Bronchial epithelial cell (primary cell): Measurements from ENCODE around the gene OR51F2. TPM values are rescaled to one million over a fixed set of nuclear protein-coding genes. Genes with fewer than 3 reads are reported as not detected.
A peak's percentile ranks its signal among the peaks of the same experiment; 100 is the strongest.
"Not testable (repeated sequence)": the region's sequence is repeated elsewhere in the genome, so short reads cannot be mapped to it uniquely, and the experiment has no call there.

Experiments
- DNase-seq: peaks from one replicate; pipeline ENCODE4 v3.0.0-alpha.2; 2010; ENCODE audit warnings: low read depth
- FAIRE-seq: peaks from 2 replicates; lab custom pipeline; 2011; peaks lifted over from hg19 to GRCh38; lab: Jason Lieb, UNC
- H3K27me3 ChIP-seq: 2 replicates; pipeline ENCODE4 v1.5.1; 2011; ENCODE audit warnings: low read length; ENCODE audit not compliant: control insufficient read depth, insufficient read depth
- H3K36me3 ChIP-seq: 2 replicates; pipeline ENCODE4 v1.5.1; 2011; ENCODE audit warnings: low read length; ENCODE audit not compliant: control insufficient read depth, insufficient read depth
- H3K4me3 ChIP-seq: 2 replicates; pipeline ENCODE4 v1.5.1; 2011; ENCODE audit warnings: mild to moderate bottlenecking, low read depth, low read length, control low read depth
- total RNA-seq: library from RNA; depleted of rRNA; stranded (reverse); fragments of >200 nt; gene quantifications from 2 replicates; pipeline ENCODE4 v1.2.1, GENCODE V29; 2014
- TF ChIP-seq, protein P1 (sequence below): IDR thresholded peaks from 2 replicates; pipeline ENCODE4 v1.5.1; 2011; ENCODE audit warnings: mild to moderate bottlenecking, moderate library complexity, low read length, control low read depth, inconsistent platforms; ENCODE audit not compliant: insufficient read depth, severe bottlenecking

The OR51F2 gene, protein sequence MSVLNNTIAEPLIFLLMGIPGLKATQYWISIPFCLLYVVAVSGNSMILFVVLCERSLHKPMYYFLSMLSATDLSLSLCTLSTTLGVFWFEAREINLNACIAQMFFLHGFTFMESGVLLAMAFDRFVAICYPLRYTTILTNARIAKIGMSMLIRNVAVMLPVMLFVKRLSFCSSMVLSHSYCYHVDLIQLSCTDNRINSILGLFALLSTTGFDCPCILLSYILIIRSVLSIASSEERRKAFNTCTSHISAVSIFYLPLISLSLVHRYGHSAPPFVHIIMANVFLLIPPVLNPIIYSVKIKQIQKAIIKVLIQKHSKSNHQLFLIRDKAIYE
- total RNA-seq = not detected in 2 replicates

DNA sequence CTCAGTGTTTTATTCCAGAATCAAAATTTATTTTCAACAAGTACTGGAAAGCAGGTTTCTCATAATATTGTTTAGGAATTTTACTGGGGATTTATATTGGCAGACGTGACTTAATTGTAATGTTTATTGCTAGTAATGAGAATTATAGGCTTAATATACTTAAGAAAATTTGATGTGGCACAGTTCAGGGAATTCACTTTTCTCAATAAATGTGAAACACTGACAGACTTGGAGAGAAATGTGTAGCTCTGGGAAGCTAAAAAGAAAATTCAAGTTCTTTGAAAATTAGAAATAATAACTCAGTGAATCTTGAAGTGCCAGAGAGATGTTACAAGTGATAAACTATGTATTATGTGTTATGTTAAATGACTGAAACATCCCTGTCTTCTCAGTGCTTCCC is at the start of gene OR51F2:
Gene OR51F2 (plus strand): TSS at position 301 of the 400 bp plus-strand sequence. CDS start 101 bp downstream, outside the sequence.
- H3K27me3 ChIP-seq = no peaks in the 10 kb centered on the region
- DNase-seq (no peak), FAIRE-seq (no peak)
- no peaks in the 10 kb centered on the region for H3K36me3 ChIP-seq
- no peak within 1 kb of the TSS for H3K4me3 ChIP-seq
- TF ChIP-seq, protein P1, sequence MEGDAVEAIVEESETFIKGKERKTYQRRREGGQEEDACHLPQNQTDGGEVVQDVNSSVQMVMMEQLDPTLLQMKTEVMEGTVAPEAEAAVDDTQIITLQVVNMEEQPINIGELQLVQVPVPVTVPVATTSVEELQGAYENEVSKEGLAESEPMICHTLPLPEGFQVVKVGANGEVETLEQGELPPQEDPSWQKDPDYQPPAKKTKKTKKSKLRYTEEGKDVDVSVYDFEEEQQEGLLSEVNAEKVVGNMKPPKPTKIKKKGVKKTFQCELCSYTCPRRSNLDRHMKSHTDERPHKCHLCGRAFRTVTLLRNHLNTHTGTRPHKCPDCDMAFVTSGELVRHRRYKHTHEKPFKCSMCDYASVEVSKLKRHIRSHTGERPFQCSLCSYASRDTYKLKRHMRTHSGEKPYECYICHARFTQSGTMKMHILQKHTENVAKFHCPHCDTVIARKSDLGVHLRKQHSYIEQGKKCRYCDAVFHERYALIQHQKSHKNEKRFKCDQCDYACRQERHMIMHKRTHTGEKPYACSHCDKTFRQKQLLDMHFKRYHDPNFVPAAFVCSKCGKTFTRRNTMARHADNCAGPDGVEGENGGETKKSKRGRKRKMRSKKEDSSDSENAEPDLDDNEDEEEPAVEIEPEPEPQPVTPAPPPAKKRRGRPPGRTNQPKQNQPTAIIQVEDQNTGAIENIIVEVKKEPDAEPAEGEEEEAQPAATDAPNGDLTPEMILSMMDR = no peak

DNA sequence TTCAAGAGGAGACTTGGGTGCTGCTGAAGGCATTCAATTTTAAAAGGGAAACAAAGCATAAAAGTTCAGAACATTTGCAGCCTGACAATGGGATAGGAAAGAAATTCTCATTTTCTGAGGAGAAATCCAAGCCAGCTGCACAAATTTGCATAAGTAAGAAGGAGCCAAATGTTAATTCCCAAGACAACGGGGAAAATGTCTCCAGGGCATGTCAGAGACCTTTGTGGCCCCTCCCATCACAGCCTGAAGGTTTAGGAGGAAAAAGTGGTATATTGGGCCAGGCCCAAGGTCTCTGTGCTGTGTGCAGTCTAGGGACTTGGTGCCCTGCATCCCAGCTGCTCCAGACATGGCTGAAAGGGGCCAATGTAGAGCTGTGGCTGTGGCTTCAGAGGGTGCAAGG is 38.7 kb upstream of the OR51F2 start:
- TF ChIP-seq, protein P1 = no peak
- no peak overlapping the region for H3K4me3 ChIP-seq
- FAIRE-seq = peak; percentile 58
- no peak for DNase-seq
- H3K36me3 ChIP-seq = no peaks in the 10 kb centered on the region
- H3K27me3 ChIP-seq = no peaks in the 10 kb centered on the region

DNA sequence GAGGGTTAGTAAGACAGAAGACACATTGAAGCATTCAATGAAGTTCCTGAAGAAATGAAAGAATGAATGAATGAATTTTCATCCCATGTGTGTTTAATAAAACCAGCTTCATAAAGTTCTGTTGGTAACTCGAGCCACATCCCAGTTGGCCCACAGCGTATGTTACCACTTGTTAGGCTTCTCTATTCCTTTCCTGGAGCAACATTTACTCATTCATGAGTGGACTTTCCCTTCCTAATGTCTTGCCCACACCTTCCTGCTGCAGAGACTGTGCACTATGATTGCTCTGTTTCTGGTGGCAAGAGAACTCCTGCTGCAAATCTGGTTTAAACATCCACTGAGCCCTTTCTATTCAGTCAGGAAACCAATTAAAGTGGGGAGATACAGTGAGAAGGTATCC is 23.9 kb upstream of the OR51F2 start:
- FAIRE-seq = no peak

DNA sequence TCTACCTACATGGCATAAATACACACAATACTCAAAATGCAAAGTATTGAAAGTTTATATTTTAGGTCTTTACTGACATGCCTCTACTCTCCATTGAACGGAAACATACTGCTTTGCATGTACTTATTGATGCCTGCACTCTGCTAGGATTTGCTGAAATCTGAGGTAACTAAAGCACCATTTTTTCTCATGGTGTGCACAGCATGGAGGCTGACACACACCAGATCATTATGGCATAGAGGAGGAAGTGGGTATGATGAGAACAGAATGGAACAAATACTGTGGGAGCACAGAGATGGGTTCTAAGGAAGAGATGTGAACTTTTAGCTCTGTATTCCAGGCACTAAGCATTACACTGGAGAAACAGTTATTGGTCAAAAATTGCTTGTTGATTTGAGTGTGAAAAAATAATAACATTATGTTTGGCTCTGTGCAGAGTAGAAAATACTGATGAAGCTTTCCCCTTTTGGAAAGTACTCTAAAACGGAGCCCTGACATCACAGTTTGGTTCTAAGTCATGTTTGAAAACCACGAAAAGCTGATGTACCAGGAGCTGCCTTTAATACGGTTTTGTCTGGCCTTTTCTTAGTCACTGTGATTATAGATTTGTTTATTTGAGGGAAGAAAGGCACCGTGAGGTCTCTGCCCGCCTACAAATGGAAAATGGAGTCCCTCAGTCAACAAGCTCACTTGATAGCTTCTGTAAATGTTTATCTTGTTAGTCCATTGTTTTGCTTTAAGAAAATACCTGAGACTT is 22.5 kb upstream of the OR51F2 start:
- TF ChIP-seq, protein P1 = no peak
- FAIRE-seq (no peak), DNase-seq (no peak)
- Histone ChIP-seq H3K27me3 (no peaks in the 10 kb centered on the region), H3K36me3 (no peaks in the 10 kb centered on the region), H3K4me3 (no peak overlapping the region)

More for the DNA sequence above, 23.9 kb upstream of the OR51F2 start:
- DNase-seq = no peak
- TF ChIP-seq, protein P1 = no peak
- Histone ChIP-seq H3K27me3 (no peaks in the 10 kb centered on the region), H3K4me3 (no peak overlapping the region), H3K36me3 (no peaks in the 10 kb centered on the region)

DNA sequence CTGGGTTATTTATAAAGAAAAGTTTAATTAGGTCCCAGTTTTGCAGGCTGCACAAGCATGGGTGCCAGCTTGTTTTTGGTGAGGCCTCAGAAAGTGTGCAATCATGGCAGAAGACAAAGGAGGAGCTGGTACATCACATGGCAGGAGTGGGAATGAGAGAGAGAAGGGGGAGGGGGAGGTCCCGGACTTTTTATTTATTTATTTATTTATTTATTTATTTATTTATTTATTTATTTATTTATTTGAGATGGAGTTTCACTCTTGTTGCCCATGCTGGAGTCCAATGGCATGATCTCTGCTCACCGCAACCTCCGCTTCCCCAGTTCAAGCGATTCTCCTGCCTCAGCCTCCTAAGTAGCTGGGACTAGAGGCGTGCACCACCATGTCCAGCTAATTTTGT is 19.8 kb upstream of the OR51F2 start:
- not testable (repeated sequence) for H3K36me3 ChIP-seq, DNase-seq, FAIRE-seq, H3K27me3 ChIP-seq, H3K4me3 ChIP-seq

DNA sequence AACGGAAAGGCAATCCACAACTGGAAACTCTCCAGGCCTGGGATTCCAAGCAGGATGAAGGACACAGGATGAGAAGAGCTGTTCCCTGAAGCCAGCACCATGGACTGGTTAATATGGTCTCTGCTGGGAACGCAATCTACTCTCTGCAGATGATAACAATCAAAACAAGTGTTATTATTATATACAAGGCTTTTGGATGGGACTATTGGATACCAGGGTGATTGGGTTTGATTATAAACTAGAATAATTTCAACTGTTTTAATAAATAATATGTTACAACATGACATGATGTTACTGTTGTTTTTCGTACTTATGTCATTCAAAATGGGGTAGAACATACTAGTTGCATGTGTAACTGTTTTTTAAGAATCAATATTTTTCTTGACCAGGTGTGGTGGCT is 16.8 kb upstream of the OR51F2 start, which contains the start of gene OR52R1:
Gene OR52R1 (minus strand): TSS at position 101 of the 400 bp plus-strand sequence. CDS start 0 bp downstream, at position 101.
- DNase-seq (no peak), FAIRE-seq (no peak)
- Histone ChIP-seq H3K4me3 (no peak within 1 kb of the TSS), H3K36me3 (no peaks in the 10 kb centered on the region), H3K27me3 (no peaks in the 10 kb centered on the region)
- TF ChIP-seq, protein P1 = no peak
